SJCRH30 (cell line): ENCODE data around the gene OSBPL6. TPM values are rescaled to one million over a fixed set of nuclear protein-coding genes. Genes with fewer than 3 reads are reported as not detected.

ENCODE experiments used
- total RNA-seq: library from RNA; depleted of rRNA; stranded (reverse); fragments of >200 nt; shearing (Covaris generic); gene quantifications from 2 replicates; pipeline ENCODE4 v1.2.3, GENCODE V29; 2014; rRNA removed

OSBPL6 gene
- total RNA-seq, 1 experiment from 2014 or later = 14.6 TPM

Other genes starting within 250 kb of the OSBPL6 start
- 0.43 and 0.66 TPM in 2 replicates for gene PDE11A, start 121.7 kb upstream of the OSBPL6 start, total RNA-seq
- 8.8 and 11.6 TPM in 2 replicates for gene RBM45, start 82.1 kb upstream of the OSBPL6 start, total RNA-seq